ENCODE data around the gene E2F2. TPM values are rescaled to one million over a fixed set of nuclear protein-coding genes. Genes with fewer than 3 reads are reported as not detected.

Gene E2F2
- total and polyA plus RNA-seq, 11 donors = 0.04 to 2.7 (median 0.15) TPM; not detected in 1

GRCh38 chr1:23463286-23463685 is 67.7 kb downstream of the E2F2 start:
- Histone ChIP-seq H3K27ac (no peak overlapping the region), H3K4me3 (no peak overlapping the region), H3K36me3 (peaks cover 0 to 4% (median 0%) of the 10 kb centered on the region in 9 donors), H3K9me3 (no peaks in the 10 kb centered on the region), H3K4me1 (peaks cover 0 to 3% (median 0%) of the 10 kb centered on the region in 12 donors), H3K27me3 (no peaks in the 10 kb centered on the region)
- intact Hi-C loops (cut with DNase I) = no loop called here
- ATAC-seq (no peak), DNase-seq (no peak)
- 89 to 94% (median 91%) methylated on average over 3 of the region's 3 CpGs for WGBS, 4 donors
- TF ChIP-seq POLR2A (IDR thresholded peaks at IDR 0.05) (no peak), CTCF (IDR thresholded peaks at IDR 0.05) (no peak)

- Histone ChIP-seq H3K4me1 (peaks cover 0 to 4% (median 0%) of the 10 kb centered on the region in 12 donors), H3K9me3 (no peaks in the 10 kb centered on the region), H3K36me3 (peaks cover 0 to 4% (median 0%) of the 10 kb centered on the region in 9 donors), H3K27me3 (no peaks in the 10 kb centered on the region), H3K27ac (no peak overlapping the region), H3K4me3 (no peak overlapping the region)
- intact Hi-C loops (cut with DNase I) = no loop called here
- TF ChIP-seq POLR2A (IDR thresholded peaks at IDR 0.05) (no peak), CTCF (IDR thresholded peaks at IDR 0.05) (no peak)
- 91 to 99% (median 96%) methylated on average over 2 of the region's 2 CpGs for WGBS, 4 donors
- DNase-seq (no peak), ATAC-seq (no peak)
These were observed 68.3 kb downstream of the E2F2 start for GRCh38 chr1:23462766-23463165.

GRCh38 chr1:23461050-23461449 is 70.0 kb downstream of the E2F2 start:
- WGBS, 4 donors = 85 to 89% (median 88%) methylated on average over 3 of the region's 3 CpGs
- DNase-seq = no peak

GRCh38 chr1:23460519-23460918 is 70.5 kb downstream of the E2F2 start:
- Histone ChIP-seq H3K4me1 (peaks cover 0 to 15% (median 0%) of the 10 kb centered on the region in 12 donors), H3K4me3 (no peak overlapping the region), H3K36me3 (peaks cover 0 to 12% (median 3%) of the 10 kb centered on the region in 9 donors), H3K9me3 (no peaks in the 10 kb centered on the region), H3K27me3 (no peaks in the 10 kb centered on the region), H3K27ac (no peak overlapping the region)
- 90 to 93% (median 92%) methylated on average over 4 of the region's 4 CpGs for WGBS, 4 donors
- no peak for TF ChIP-seq CTCF (IDR thresholded peaks at IDR 0.05)
- TF ChIP-seq POLR2A (IDR thresholded peaks at IDR 0.05) = no peak
- DNase-seq = no peak
- ATAC-seq = no peak
- intact Hi-C loops (cut with DNase I) = no loop called here

More at GRCh38 chr1:23461050-23461449, 70.0 kb downstream of the E2F2 start:
- ATAC-seq = no peak
- Histone ChIP-seq H3K4me3 (no peak overlapping the region), H3K27me3 (no peaks in the 10 kb centered on the region), H3K36me3 (peaks cover 0 to 6% (median 0%) of the 10 kb centered on the region in 9 donors), H3K27ac (no peak overlapping the region), H3K4me1 (peaks cover 0 to 15% (median 0%) of the 10 kb centered on the region in 12 donors), H3K9me3 (no peaks in the 10 kb centered on the region)
- intact Hi-C loops (cut with DNase I) = no loop called here
- no peak for TF ChIP-seq POLR2A (IDR thresholded peaks at IDR 0.05)
- TF ChIP-seq CTCF (IDR thresholded peaks at IDR 0.05) = no peak

All from heart left ventricle (tissue), 16 donors.